Fibroblast of pulmonary artery (primary cell): Measurements from ENCODE around the gene UQCR11.

Source experiments
- DNase-seq: peaks from one replicate; pipeline ENCODE4 v3.0.0-alpha.2; 2010; ENCODE audit warnings: low read depth
- H3K4me3 ChIP-seq: replicated peaks from 2 replicates; pipeline ENCODE4 v1.5.1; 2011; ENCODE audit warnings: low read depth, mild to moderate bottlenecking, control low read depth, low read length, moderate library complexity
- TF ChIP-seq, protein P1 (sequence below): IDR thresholded peaks from 2 replicates; pipeline ENCODE4 v1.5.1; 2011; ENCODE audit warnings: mild to moderate bottlenecking, control low read depth, low read length, inconsistent platforms; ENCODE audit errors: missing control alignments

The UQCR11 gene

DNA sequence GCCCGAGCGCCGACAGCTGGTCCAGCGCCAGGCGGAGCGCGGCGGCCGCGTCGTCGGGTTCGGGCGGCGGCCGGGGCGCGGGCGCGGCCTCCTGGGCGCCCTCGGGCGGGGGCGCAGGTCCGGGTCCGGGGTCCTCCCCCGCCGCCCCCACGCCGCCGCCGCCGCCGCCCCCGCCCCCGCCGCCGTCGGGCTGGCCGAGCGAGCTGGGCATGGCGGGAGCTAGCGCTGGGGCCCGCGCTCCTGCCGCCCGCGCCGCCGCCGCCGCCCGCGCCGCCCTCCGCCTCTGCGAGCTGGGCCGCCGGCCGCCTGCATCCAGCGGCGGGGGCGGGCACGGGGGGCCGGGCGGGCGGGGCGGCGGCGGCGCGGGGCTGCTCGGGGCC is 37.4 kb downstream of the UQCR11 start:
- H3K4me3 ChIP-seq, result peak overlapping the region; percentile 71
- TF ChIP-seq, protein P1, sequence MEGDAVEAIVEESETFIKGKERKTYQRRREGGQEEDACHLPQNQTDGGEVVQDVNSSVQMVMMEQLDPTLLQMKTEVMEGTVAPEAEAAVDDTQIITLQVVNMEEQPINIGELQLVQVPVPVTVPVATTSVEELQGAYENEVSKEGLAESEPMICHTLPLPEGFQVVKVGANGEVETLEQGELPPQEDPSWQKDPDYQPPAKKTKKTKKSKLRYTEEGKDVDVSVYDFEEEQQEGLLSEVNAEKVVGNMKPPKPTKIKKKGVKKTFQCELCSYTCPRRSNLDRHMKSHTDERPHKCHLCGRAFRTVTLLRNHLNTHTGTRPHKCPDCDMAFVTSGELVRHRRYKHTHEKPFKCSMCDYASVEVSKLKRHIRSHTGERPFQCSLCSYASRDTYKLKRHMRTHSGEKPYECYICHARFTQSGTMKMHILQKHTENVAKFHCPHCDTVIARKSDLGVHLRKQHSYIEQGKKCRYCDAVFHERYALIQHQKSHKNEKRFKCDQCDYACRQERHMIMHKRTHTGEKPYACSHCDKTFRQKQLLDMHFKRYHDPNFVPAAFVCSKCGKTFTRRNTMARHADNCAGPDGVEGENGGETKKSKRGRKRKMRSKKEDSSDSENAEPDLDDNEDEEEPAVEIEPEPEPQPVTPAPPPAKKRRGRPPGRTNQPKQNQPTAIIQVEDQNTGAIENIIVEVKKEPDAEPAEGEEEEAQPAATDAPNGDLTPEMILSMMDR, result no peak
- no peak for DNase-seq

DNA sequence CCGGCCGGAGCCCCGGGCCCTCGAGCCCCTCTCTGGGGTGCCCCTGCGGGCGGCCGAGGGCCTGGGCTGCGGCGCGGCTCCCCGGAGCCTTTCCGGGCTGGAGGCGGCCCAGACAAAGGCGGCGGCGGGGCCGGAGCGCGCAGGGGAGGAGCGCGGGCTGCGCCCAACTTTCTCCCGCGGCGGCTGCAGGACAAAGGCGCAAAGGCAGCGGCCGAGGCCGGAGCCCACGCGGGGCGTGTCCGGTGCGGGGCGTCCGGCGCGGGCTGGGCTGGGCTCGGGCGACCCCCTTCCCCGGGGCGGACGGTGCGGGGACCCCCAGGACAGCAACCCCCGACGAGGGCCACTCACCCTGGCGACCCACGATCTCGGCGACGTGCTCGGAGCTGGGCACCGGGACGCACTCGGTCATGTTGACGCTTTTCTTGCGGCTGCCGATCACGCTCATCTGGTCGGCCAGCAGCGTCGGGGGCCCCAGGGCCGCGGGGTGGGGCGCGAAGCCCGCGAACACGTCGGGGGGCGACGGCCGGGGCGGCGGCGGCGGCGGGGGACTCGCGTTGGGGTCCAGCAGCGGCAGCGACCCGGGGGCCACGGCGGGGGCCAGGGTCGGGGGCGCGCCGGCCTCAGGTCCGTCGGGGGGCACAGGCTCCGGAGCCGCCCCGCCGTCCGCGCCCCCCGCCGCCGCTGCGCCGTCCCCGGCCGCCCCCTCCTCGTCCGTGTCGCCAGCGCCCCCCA is 38.0 kb downstream of the UQCR11 start:
- H3K4me3 ChIP-seq, result peak overlapping the region; percentile 71
- TF ChIP-seq, protein P1, result no peak
- peak; percentile 44 for DNase-seq

DNA sequence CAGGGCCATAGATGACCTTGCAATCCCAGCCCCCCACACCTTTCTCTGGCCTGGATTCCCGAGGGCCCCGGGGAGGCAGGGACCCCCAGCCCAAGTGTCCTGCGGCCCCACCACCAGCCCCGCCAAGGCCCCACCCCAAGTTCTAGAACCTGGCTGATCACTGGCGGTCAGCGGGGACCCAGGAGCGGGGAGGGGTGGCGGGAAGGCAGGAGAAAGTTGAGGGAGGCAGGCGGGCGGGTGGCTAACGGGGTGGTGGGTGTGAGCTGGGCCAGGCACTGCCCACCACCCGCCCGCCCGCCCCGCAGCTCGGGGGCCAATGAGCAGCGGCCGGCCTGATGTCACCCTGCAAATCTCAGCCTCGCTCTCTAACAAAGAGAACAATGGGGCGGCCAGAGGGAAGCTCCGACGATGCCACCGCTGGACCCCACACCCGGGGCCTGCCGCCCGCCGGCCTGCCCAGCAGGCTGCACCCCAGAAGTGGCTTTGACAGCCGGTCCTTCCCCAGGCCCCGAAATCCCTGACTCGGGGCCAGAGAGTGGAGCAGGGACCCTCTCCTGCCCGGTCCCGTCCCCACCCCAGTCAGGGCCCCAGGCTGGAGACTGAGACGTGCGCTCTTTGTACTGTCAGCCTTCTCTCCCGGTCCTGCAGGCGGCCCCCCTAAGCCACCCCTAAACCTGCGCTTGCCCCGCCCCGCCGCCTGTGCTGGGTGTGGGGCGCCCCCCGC is 38.7 kb downstream of the UQCR11 start:
- TF ChIP-seq, protein P1, result no peak
- peak; percentile 82 for DNase-seq
- peak overlapping the region; percentile 71 for H3K4me3 ChIP-seq

DNA sequence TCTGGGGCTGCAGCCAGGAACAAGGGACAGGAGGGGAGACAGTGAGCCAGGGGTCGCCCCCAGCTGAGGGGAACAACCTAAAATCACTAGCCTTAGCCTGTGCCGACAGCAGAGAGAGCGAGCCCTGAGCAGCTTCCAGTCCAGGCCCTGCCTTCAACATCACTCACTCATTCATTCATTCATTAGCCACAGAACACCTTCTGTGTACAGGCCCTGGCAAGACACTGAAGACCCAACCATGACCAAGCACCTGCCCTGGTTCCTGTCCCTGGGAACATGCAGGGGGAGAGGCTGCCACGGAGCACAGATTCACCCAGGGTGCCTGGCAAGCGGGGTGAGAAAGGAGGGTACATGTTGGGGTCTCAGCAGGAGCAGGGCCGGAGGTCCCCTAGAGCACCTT is 42.0 kb downstream of the UQCR11 start:
- no peak for DNase-seq
- TF ChIP-seq, protein P1, result no peak
- H3K4me3 ChIP-seq, result no peak overlapping the region

DNA sequence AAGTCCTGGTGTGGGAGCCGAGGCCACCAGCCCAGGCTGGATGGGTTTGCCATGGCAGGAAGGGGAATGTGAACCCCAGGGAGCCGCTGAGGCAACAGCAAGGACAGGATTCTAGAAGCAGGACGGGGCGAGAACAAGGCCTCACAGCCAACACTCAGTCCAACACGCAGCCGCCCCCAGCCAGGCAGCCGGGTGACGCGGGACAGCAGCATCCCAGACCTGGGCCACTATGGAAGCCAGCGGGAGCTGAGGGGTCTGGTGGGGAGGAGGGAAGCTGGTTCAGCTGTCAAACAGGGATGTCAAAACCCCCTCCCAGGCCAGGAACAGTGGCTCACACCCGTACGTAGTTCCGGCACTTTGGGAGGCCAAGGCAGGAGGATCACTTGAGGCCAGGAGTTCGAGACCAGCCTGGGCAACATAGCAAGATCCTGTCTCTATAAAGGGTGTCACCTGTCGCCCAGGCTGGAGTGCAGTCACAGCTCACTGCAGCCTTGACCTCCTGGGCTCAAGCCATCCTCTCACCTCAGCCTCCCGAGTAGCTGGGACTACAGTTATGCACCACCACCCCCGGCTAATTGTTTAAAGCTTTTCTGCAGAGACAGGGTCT is 43.9 kb downstream of the UQCR11 start:
- no peak for DNase-seq
- TF ChIP-seq, protein P1, result no peak
- H3K4me3 ChIP-seq, result no peak overlapping the region

DNA sequence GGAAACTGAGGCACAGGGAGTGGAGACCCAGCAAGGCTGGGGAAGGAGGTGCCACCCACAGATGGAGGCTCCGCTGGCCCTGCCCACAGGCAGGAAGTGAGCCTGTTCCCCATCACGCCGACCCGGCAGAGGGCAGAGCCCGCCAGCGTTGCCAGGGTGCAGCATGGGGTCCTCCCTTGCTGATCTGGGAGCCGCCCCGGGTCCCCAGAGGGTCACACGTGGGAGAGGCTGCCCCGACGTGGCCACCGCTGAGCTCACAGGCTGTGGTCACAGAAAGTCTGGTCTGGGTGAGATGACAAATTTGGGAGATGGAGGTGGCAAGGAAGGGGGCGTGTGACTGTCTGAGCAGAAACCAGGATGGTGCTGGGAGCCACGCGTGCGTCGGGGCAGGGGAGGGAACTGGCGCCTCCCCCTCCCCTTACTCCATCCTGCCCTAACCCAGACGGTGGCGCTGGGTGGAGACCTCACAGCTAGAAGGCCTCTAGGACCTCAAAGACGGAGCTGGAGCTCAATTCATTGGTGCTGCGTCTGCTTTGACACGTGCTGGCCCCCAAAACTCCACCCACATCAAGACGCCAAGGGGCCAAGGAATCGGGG is 44.9 kb downstream of the UQCR11 start:
- no peak for DNase-seq
- TF ChIP-seq, protein P1, result no peak
- no peak overlapping the region for H3K4me3 ChIP-seq
